Hepatocyte (in vitro differentiated cells): ENCODE results near the gene FBRSL1.

Experiments used
- EZH2 ChIP-seq: fragments of 200-600 bp; sonication (generic); IDR thresholded peaks from 2 replicates; pipeline ENCODE4 v1.6.1; 2016; ENCODE audit warnings: antibody characterized with exemption, mild to moderate bottlenecking, borderline replicate concordance
- EZH2phosphoT487 ChIP-seq: fragments of 200-600 bp; sonication (generic); IDR thresholded peaks from one replicate; pipeline ENCODE4 v1.6.1; 2018; ENCODE audit warnings: antibody characterized with exemption, mild to moderate bottlenecking, low read depth, moderate library complexity; ENCODE audit not compliant: unreplicated experiment, severe bottlenecking
- TF ChIP-seq, protein P1 (sequence below): fragments of 200-600 bp; sonication (generic); IDR thresholded peaks from 2 replicates; pipeline ENCODE4 v1.5.1; 2016; ENCODE audit warnings: antibody characterized with exemption, mild to moderate bottlenecking; ENCODE audit not compliant: poor library complexity

DNA sequence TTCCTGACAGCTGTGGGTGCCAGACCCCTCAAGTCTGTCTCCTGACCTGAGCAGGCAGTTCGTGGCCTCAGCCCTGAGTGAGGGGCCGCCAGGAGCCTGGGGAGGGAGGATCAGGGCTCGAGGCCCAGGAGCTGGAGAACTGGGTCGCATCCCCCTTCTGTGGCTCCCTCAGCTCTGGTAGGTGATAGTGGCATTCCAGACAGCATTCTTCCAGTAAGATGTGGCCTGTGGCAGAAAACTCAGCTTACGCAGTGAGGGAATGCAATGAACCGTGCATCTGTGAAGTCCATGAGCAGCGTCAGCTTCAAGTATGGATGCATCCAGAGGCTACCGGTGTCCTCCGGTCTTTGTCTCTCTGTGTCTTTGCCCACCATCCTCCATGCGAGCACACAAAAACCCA lies 28.4 kb upstream of the FBRSL1 start:
- no peak for TF ChIP-seq EZH2
- TF ChIP-seq, protein P1, sequence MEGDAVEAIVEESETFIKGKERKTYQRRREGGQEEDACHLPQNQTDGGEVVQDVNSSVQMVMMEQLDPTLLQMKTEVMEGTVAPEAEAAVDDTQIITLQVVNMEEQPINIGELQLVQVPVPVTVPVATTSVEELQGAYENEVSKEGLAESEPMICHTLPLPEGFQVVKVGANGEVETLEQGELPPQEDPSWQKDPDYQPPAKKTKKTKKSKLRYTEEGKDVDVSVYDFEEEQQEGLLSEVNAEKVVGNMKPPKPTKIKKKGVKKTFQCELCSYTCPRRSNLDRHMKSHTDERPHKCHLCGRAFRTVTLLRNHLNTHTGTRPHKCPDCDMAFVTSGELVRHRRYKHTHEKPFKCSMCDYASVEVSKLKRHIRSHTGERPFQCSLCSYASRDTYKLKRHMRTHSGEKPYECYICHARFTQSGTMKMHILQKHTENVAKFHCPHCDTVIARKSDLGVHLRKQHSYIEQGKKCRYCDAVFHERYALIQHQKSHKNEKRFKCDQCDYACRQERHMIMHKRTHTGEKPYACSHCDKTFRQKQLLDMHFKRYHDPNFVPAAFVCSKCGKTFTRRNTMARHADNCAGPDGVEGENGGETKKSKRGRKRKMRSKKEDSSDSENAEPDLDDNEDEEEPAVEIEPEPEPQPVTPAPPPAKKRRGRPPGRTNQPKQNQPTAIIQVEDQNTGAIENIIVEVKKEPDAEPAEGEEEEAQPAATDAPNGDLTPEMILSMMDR, result no peak
- TF ChIP-seq EZH2phosphoT487, result no peak
